ENCODE results near the gene SLCO3A1. TPM values are rescaled to one million over a fixed set of nuclear protein-coding genes. Genes with fewer than 3 reads are reported as not detected.

Gene SLCO3A1
- total RNA-seq, 1 experiment from 2014 or later, result not detected

DNA sequence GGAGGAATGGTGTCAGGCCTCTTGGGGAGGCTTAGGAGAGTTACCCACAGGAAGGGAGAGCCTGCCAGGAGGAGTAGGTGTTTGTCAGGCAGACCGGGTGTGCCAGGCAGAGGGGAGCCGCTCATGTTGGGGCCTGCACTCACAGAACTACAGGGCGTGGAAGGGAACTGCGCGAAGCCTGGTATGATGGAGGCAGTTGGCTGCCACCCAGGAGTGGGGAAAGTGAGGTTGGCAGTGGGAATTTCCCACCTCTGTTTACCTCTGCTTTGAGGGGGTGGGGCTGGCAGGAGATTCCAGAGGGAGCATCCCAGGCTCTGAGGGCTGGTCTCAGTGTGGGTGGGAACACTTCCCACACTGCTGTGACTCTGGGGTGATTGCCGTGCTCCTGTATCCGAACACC, 99.9 kb downstream of the SLCO3A1 start:
- peaks cover 3% of the 10 kb centered on the region for H3K27me3 Mint-ChIP-seq (ENCODE audit: insufficient read depth, unreplicated experiment)
- H3K27ac Mint-ChIP-seq (ENCODE audit: unreplicated experiment), result no peak overlapping the region
- TF ChIP-seq, protein P1, sequence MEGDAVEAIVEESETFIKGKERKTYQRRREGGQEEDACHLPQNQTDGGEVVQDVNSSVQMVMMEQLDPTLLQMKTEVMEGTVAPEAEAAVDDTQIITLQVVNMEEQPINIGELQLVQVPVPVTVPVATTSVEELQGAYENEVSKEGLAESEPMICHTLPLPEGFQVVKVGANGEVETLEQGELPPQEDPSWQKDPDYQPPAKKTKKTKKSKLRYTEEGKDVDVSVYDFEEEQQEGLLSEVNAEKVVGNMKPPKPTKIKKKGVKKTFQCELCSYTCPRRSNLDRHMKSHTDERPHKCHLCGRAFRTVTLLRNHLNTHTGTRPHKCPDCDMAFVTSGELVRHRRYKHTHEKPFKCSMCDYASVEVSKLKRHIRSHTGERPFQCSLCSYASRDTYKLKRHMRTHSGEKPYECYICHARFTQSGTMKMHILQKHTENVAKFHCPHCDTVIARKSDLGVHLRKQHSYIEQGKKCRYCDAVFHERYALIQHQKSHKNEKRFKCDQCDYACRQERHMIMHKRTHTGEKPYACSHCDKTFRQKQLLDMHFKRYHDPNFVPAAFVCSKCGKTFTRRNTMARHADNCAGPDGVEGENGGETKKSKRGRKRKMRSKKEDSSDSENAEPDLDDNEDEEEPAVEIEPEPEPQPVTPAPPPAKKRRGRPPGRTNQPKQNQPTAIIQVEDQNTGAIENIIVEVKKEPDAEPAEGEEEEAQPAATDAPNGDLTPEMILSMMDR (IDR thresholded peaks at IDR 0.05; ENCODE audit: insufficient read depth in 1 of 2, low read depth in 1 of 2, low read length in 1 of 2, severe bottlenecking in 1 of 2, unreplicated experiment in 1 of 2), result no peak
- intact Hi-C loops (cut with micrococcal nuclease; ENCODE audit: unreplicated experiment), result no loop called here
- H3K4me1 Mint-ChIP-seq (ENCODE audit: low read depth, unreplicated experiment), result peaks cover 7% of the 10 kb centered on the region
- no peaks in the 10 kb centered on the region for H3K4me1 ChIP-seq
- H3K4me3 Mint-ChIP-seq (ENCODE audit: unreplicated experiment), result no peak overlapping the region
- no peaks in the 10 kb centered on the region for H3K9me3 Mint-ChIP-seq (ENCODE audit: unreplicated experiment)
- ChIA-PET POLR2A (no interaction called here), CTCF (no interaction called here)
- H3K36me3 Mint-ChIP-seq (ENCODE audit: insufficient read depth, unreplicated experiment), result no peaks in the 10 kb centered on the region
- H3K36me3 ChIP-seq (ENCODE audit: control insufficient read depth, insufficient read depth, low read length), result no peaks in the 10 kb centered on the region
- no TSS peak for BruUV-seq (replicated peaks)
- no peaks in the 10 kb centered on the region for H3K27me3 ChIP-seq (replicated peaks; ENCODE audit: control insufficient read depth, insufficient read depth, low read length)
- no peak overlapping the region for H3K4me3 ChIP-seq (ENCODE audit: low read depth, low read length)
- no peaks in the 10 kb centered on the region for H3K9me3 ChIP-seq
- no peak for DNase-seq

DNA sequence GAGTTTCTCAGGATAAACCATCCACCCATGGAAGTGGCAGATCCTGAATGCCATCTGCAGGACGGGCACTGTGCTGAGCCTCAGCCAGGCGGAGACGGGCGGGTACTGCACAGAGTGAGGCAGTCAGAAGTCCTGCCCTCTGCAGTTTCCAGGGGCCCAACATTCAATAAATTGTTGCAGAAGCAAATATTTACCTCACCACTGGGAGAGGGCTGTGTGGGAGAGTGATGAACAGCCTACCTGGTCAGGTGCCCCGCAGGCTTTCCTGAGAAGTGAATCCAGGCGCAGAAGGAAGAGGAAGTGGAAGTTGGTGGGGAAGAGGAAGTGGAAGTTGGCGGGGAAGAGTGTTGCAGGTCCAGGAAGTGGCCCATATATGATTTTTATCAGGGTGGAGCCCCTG, 100.8 kb downstream of the SLCO3A1 start:
- Histone ChIP-seq H3K36me3 (ENCODE audit: control insufficient read depth, insufficient read depth, low read length) (no peaks in the 10 kb centered on the region), H3K4me3 (ENCODE audit: low read depth, low read length) (no peak overlapping the region), H3K4me1 (no peaks in the 10 kb centered on the region), H3K27me3 (replicated peaks; ENCODE audit: control insufficient read depth, insufficient read depth, low read length) (no peaks in the 10 kb centered on the region), H3K9me3 (no peaks in the 10 kb centered on the region)
- DNase-seq, result no peak
- intact Hi-C loops (cut with micrococcal nuclease; ENCODE audit: unreplicated experiment), result no loop called here
- Mint-ChIP-seq H3K27ac (ENCODE audit: unreplicated experiment) (no peak overlapping the region), H3K4me3 (ENCODE audit: unreplicated experiment) (no peak overlapping the region), H3K27me3 (ENCODE audit: insufficient read depth, unreplicated experiment) (peaks cover 3% of the 10 kb centered on the region), H3K9me3 (ENCODE audit: unreplicated experiment) (no peaks in the 10 kb centered on the region), H3K4me1 (ENCODE audit: low read depth, unreplicated experiment) (peaks cover 7% of the 10 kb centered on the region), H3K36me3 (ENCODE audit: insufficient read depth, unreplicated experiment) (no peaks in the 10 kb centered on the region)
- no TSS peak for BruUV-seq (replicated peaks)
- TF ChIP-seq, protein P1 (IDR thresholded peaks at IDR 0.05; ENCODE audit: insufficient read depth in 1 of 2, low read depth in 1 of 2, low read length in 1 of 2, severe bottlenecking in 1 of 2, unreplicated experiment in 1 of 2), result no peak
- ChIA-PET CTCF (no interaction called here), POLR2A (no interaction called here)

DNA sequence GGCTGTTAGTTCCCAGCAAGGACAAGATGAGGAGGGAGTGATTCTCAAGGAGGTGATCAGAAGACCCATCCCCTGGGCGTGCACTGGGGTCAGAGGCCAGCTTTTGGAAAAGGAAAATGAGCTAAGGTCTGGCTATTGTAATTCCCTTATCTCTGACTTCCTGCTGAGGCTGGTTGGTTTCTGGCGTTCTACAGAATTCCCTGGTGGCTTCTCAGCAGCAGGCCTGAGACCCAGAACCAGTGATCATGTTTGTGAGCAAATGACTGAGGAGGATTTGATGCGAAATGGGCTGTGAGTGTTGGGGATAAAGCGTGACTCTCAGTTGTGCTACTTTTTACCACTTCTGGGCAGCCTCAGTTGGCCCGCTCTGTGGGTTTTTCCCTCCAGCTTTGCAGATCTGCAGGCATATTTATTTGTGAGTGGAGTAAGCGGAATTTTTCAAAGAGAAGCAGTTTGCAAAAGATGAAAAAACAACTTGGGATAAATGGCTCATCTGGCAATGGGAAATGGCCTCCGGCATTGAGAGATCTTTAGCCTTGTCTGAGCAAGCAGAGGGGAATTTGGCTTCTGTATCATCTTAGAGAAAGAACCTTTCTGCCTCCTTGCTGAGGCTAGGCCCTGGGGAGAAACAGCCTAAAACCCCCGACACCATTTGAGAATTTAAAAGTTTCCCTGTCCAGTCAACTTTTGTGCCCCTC, 102.7 kb downstream of the SLCO3A1 start:
- H3K27me3 ChIP-seq (replicated peaks; ENCODE audit: control insufficient read depth, insufficient read depth, low read length), result no peaks in the 10 kb centered on the region
- H3K4me1 ChIP-seq, result no peaks in the 10 kb centered on the region
- H3K9me3 ChIP-seq, result no peaks in the 10 kb centered on the region
- Mint-ChIP-seq H3K36me3 (ENCODE audit: insufficient read depth, unreplicated experiment) (no peaks in the 10 kb centered on the region), H3K9me3 (ENCODE audit: unreplicated experiment) (no peaks in the 10 kb centered on the region), H3K4me3 (ENCODE audit: unreplicated experiment) (no peak overlapping the region), H3K4me1 (ENCODE audit: low read depth, unreplicated experiment) (peaks cover 7% of the 10 kb centered on the region), H3K27me3 (ENCODE audit: insufficient read depth, unreplicated experiment) (peaks cover 3% of the 10 kb centered on the region), H3K27ac (ENCODE audit: unreplicated experiment) (no peak overlapping the region)
- no peak for DNase-seq
- POLR2A ChIA-PET, result no interaction called here
- intact Hi-C loops (cut with micrococcal nuclease; ENCODE audit: unreplicated experiment), result no loop called here
- CTCF ChIA-PET, result no interaction called here
- TF ChIP-seq, protein P1 (IDR thresholded peaks at IDR 0.05; ENCODE audit: insufficient read depth in 1 of 2, low read depth in 1 of 2, low read length in 1 of 2, severe bottlenecking in 1 of 2, unreplicated experiment in 1 of 2), result no peak
- H3K4me3 ChIP-seq (ENCODE audit: low read depth, low read length), result no peak overlapping the region
- no peaks in the 10 kb centered on the region for H3K36me3 ChIP-seq (ENCODE audit: control insufficient read depth, insufficient read depth, low read length)
- BruUV-seq (replicated peaks), result no TSS peak

Measured in Caco-2 (cell line).